ENCODE results near the gene INO80. TPM values are rescaled to one million over a fixed set of nuclear protein-coding genes. Genes with fewer than 3 reads are reported as not detected.

Gene INO80
- total RNA-seq, 2 donors from 2014 or later: 27.2 to 64.4 TPM

DNA sequence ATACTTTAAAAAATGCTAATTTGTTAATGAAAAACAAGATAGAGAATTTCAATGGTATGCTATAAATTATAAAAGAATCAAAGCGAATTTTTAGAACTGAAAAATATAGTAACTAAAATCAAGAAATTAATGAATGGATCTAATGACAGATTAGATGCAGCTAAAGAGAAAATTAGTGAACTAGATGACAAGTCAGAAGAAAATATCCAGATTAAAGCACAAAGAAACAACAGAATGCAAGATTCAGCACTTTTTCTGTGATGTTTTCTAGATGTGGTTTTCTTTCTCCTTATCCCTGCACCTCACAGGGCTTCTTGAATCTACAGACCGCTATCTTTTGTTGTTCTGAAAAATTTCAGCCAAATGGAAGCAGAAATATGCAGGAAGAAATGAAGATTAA is 54.4 kb downstream of the INO80 start:
- H3K27me3 ChIP-seq (replicated peaks; ENCODE audit: insufficient read depth): no peaks in the 10 kb centered on the region
- ATAC-seq (ENCODE audit: insufficient number of reproducible peaks, low FRiP score, low read depth): no peak
- H3K4me3 ChIP-seq: no peak overlapping the region
- peaks cover 45% of the 10 kb centered on the region for H3K36me3 ChIP-seq
- TF ChIP-seq, protein P1, sequence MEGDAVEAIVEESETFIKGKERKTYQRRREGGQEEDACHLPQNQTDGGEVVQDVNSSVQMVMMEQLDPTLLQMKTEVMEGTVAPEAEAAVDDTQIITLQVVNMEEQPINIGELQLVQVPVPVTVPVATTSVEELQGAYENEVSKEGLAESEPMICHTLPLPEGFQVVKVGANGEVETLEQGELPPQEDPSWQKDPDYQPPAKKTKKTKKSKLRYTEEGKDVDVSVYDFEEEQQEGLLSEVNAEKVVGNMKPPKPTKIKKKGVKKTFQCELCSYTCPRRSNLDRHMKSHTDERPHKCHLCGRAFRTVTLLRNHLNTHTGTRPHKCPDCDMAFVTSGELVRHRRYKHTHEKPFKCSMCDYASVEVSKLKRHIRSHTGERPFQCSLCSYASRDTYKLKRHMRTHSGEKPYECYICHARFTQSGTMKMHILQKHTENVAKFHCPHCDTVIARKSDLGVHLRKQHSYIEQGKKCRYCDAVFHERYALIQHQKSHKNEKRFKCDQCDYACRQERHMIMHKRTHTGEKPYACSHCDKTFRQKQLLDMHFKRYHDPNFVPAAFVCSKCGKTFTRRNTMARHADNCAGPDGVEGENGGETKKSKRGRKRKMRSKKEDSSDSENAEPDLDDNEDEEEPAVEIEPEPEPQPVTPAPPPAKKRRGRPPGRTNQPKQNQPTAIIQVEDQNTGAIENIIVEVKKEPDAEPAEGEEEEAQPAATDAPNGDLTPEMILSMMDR (IDR thresholded peaks at IDR 0.05): no peak
- DNase-seq (ENCODE audit: low spot score): no peak
- no peak overlapping the region for H3K27ac ChIP-seq
- H3K9me3 ChIP-seq: peaks cover 11% of the 10 kb centered on the region
- H3K4me1 ChIP-seq (ENCODE audit: control insufficient read depth in 1 of 2, low read depth in 2 of 2): no peaks in the 10 kb centered on the region

DNA sequence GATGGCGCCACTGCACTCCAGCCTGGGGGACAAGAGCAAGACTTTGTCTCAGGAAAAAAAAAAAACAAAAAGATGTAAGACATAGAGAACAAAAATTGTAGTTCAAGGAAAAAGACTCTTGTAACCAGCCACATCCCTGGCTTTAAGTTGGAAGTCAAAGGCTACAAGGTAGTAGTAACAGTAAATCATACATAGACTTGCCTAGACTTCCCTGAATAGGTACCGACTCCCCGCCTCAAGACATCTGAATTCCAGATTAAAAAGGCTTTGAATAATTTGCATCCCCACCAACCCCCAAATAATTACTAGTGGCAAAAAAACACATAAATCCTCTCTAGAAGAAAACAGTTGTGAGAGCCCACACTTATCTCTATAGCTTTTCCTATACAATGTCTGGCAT is 55.6 kb downstream of the INO80 start:
- no peak overlapping the region for H3K4me3 ChIP-seq
- no peaks in the 10 kb centered on the region for H3K4me1 ChIP-seq (ENCODE audit: control insufficient read depth in 1 of 2, low read depth in 2 of 2)
- no peak overlapping the region for H3K27ac ChIP-seq
- DNase-seq (ENCODE audit: low spot score): no peak
- TF ChIP-seq, protein P1 (IDR thresholded peaks at IDR 0.05): no peak
- peaks cover 11% of the 10 kb centered on the region for H3K9me3 ChIP-seq
- H3K36me3 ChIP-seq: peaks cover 46% of the 10 kb centered on the region
- ATAC-seq (ENCODE audit: insufficient number of reproducible peaks, low FRiP score, low read depth): no peak
- no peaks in the 10 kb centered on the region for H3K27me3 ChIP-seq (replicated peaks; ENCODE audit: insufficient read depth)

GRCh38 chr15:41056810-41057209 is 59.3 kb downstream of the INO80 start:
- H3K36me3 ChIP-seq: peaks cover 44% of the 10 kb centered on the region
- TF ChIP-seq, protein P1 (IDR thresholded peaks at IDR 0.05): no peak
- H3K4me1 ChIP-seq (ENCODE audit: control insufficient read depth in 1 of 2, low read depth in 2 of 2): no peaks in the 10 kb centered on the region
- H3K4me3 ChIP-seq: no peak overlapping the region
- H3K27me3 ChIP-seq (replicated peaks; ENCODE audit: insufficient read depth): no peaks in the 10 kb centered on the region
- peaks cover 6% of the 10 kb centered on the region for H3K9me3 ChIP-seq
- no peak for DNase-seq (ENCODE audit: low spot score)
- ATAC-seq (ENCODE audit: insufficient number of reproducible peaks, low FRiP score, low read depth): no peak
- no peak overlapping the region for H3K27ac ChIP-seq

DNA sequence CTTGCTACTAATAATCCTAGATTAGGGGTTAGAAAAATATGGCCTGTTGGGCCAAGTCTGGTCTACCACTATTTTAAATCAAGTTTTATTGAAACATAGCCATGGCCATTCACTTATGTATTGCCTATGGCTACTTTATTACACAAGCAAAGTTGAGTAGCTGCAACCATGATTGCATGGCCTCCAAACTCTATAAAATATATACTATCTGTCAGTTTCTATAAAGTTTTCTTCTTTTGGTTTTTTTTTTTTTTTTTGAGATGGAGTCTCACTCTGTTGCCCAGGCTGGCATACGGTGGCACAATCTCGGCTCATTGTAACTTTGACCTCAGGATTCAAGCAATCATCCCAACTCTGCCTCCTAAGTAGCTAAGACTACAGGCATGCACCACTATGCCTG is 60.4 kb downstream of the INO80 start:
- no peak for ATAC-seq (ENCODE audit: insufficient number of reproducible peaks, low FRiP score, low read depth)
- DNase-seq (ENCODE audit: low spot score): no peak
- no peaks in the 10 kb centered on the region for H3K4me1 ChIP-seq (ENCODE audit: control insufficient read depth in 1 of 2, low read depth in 2 of 2)

DNA sequence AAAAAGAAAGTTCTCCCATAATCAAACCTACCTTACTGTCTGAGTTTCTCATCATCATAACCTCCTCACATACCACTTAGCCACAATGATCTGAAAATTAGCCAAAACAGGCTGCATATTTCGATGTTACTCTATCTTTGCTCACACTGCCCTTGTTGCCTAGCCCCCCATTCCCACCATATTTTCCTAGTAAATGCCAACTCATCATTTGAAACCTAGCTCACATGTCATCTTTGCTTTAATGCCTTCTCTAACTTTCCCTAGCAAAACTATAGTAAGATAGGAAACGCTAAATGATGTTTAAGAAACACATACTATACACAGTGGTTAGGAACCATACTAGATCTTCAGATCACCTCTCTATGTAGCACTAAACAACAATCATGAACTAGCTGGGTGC is 64.9 kb downstream of the INO80 start:
- Histone ChIP-seq H3K4me3 (no peak overlapping the region), H3K36me3 (peaks cover 58% of the 10 kb centered on the region), H3K27me3 (replicated peaks; ENCODE audit: insufficient read depth) (no peaks in the 10 kb centered on the region), H3K27ac (no peak overlapping the region), H3K4me1 (ENCODE audit: control insufficient read depth in 1 of 2, low read depth in 2 of 2) (no peaks in the 10 kb centered on the region), H3K9me3 (no peaks in the 10 kb centered on the region)
- DNase-seq (ENCODE audit: low spot score): no peak
- TF ChIP-seq, protein P1 (IDR thresholded peaks at IDR 0.05): no peak
- no peak for ATAC-seq (ENCODE audit: insufficient number of reproducible peaks, low FRiP score, low read depth)

More for the DNA sequence above, 60.4 kb downstream of the INO80 start:
- H3K27me3 ChIP-seq (replicated peaks; ENCODE audit: insufficient read depth): no peaks in the 10 kb centered on the region
- TF ChIP-seq, protein P1 (IDR thresholded peaks at IDR 0.05): no peak
- peaks cover 42% of the 10 kb centered on the region for H3K36me3 ChIP-seq
- no peak overlapping the region for H3K27ac ChIP-seq
- no peaks in the 10 kb centered on the region for H3K9me3 ChIP-seq
- no peak overlapping the region for H3K4me3 ChIP-seq
